Measurements from ENCODE around the gene TIGD3.
"Not testable (repeated sequence)": the region's sequence is repeated elsewhere in the genome, so short reads cannot be mapped to it uniquely, and the experiment has no call there.

TIGD3 gene

DNA sequence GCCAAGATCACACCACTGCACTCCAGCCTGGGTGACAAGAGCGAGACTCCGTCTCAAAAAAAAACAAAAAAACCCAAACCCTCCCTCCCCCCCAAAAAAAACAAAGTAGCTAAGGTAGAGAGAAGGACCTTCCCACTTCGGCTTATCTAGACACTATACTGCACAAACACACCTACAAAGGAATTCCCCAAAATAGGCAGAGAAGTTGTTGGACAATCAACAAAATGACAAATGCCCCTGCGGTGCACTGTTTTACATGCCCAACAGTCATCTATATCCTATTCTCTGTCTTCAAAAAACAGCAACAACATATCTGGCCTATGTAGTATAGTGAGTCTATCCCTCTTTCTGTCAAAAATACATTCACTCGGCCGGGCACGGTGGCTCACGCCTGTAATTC lies 27.5 kb upstream of the TIGD3 start:
- no peak for DNase-seq

DNA sequence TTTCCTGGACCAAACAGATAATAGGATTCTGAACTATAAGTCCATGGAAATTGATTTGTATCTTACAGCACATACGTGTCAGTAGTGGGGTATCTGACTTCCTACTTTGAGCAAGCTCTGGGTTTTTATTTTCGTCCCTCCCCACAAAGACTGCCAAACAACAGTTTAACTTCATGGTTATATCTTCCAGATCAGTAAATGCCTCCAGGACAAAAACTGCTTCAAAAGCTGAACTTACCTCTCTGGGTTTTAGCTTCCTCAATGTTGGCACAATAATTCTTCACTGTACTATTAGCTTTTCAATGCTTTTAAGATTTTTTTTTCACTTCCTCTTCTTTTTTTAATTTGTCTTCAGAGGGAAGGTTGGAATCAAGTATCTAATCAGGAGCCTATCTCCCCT lies 25.1 kb upstream of the TIGD3 start:
- DNase-seq, result no peak

DNA sequence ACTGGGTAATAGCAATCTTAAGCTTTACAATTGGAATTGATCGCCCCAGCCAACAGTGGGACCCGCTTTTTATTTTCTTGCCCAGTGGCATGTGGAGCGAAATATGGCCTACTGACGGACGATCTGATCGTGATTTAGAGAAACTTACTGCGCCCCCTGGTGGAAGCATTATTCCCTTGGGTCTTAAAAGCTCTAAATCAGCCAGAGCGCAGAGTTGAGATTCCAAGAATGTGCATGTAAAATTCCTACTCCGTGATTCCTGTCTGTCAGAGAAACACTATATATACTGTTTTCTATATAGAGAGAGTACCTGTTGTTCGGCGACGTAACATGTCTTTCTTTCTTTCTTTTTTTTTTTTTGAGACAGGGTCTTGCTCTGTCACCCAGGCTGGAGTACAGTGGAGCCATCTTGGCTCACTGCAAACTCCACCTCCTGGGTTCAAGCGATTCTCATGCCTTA lies 24.6 kb upstream of the TIGD3 start:
- DNase-seq, result peak; percentile 70 to 77

DNA sequence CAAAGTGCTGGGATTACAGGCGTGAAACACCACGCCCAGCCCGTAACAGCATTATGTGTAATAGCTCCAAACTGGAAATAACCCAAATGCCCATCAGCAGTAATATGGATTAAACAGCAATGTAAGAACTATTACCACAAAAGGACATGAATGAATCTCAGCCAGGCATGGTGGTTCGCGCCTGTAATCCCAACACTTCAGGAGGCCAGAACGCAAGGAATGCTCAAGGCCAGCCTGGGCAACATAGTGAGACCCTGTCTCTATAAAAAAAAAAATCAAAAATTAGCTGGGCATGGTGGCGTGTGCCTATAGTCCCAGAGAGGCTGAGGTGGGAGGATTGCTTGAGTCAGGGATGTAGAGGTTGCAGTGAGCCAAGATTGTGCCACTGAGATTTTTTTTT lies 24.0 kb upstream of the TIGD3 start:
- no peak for DNase-seq

GRCh38 chr11:65332591-65332990 lies 22.0 kb upstream of the TIGD3 start:
- not testable (repeated sequence) for DNase-seq

DNA sequence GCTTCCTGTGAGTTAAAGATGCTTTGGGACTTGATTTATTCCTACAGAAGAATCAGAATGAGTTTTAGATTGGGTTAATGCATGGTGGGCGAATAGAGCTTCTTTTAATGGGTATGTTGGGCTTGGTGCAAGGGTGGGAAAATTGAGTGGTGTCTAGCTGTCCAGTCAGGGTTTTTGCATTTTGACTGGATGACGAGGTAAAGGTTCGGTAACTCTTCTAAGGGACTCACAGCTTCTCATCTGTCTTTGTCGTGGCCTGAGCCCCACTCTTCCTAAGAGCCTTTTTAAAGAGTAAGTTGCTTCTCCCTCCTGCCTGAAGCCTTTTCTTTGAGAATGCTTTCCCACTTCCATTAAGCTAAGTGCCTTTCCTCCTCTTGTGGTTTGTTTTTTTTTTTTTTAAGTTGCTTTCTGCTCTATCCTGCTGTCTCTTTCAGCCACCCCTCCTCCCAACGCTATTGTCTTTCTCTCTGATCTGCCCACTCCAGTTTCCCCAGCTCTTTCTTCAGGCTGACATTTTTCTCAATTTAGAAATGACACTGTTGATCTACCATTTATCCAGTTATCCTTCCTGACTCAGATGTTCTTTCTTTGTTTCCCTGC lies 19.8 kb upstream of the TIGD3 start:
- DNase-seq, result no peak

DNA sequence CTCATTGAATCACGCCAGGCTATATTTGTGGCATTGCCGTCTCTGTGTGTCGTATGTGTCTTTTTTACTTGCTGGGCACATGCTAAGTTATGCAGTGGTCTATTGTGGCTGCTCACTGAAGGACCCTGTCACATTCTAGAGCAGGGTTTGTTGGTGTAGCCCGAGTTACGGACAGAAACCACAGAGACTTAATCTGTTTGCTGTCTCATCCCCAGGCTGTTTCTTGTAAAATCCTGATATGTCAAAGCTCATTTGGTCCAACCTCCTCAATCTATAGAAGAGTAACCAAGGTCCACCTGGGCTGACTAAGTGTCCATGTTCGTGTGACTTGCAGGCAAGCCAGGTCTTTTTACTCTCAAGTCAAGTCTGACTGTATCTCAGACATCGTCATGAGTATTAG lies 15.9 kb upstream of the TIGD3 start:
- no peak for DNase-seq

DNA sequence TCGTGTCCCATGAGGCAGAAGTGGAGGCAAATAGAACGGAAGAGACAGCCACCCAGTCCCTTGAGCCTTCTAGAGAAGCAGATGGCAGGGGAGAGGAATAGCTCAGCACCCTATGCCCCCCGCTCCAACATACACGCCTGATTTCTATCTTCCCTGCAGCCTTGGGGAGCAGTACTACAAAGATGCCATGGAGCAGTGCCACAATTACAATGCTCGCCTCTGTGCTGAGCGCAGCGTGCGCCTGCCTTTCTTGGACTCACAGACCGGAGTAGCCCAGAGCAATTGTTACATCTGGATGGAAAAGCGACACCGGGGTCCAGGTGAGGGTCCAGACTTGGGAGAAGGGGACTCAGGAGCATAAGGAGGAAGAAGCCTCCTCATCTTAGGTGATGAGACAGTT lies 14.3 kb upstream of the TIGD3 start:
- no peak for DNase-seq

- no peak for DNase-seq
Measured at GRCh38 chr11:65341856-65342255, 12.7 kb upstream of the TIGD3 start.

DNA sequence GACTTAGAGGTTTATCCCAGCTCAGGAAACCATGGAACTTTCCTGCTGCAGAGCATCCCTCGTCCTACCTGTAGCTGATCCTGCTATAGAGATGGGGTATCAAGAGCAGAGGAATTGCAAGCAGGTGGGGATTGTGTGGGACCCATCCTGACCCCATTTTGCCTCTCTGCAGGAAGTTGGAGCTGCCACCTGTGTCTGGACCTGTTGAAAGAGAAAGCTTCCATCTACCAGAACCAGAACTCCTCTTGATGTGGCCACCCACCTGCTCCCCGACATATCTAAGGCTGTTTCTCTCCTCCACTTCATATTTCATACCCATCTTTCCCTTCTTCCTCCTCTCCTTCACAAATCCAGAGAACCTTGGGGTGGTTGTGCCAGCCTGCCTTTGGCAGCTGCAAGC lies 3.0 kb upstream of the TIGD3 start:
- no peak for DNase-seq

GRCh38 chr11:65352783-65353182 lies 1.8 kb upstream of the TIGD3 start:
- no peak for DNase-seq

DNA sequence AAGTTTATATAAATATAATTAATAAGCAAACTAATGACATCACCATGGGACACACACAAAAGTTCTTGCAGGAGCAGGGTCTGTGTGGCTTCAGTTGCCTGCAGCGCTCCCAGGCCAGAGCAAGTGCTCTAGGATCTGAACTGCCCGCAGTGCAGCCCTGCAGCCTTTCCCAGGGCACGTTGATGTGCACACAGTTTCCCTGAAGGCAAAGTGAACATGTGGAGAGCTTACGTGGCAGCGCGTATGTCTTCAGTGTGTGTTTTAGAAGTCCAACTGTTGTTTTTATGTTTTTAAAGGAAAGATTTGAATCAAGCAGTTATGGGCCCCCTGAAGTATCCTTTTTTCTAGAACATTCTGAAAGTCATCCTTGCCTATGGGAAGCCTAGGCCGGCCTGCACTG lies 1.2 kb upstream of the TIGD3 start:
- no peak for DNase-seq

GRCh38 chr11:65353900-65354264 lies 669 bp upstream of the TIGD3 start:
- DNase-seq, result no peak

DNA sequence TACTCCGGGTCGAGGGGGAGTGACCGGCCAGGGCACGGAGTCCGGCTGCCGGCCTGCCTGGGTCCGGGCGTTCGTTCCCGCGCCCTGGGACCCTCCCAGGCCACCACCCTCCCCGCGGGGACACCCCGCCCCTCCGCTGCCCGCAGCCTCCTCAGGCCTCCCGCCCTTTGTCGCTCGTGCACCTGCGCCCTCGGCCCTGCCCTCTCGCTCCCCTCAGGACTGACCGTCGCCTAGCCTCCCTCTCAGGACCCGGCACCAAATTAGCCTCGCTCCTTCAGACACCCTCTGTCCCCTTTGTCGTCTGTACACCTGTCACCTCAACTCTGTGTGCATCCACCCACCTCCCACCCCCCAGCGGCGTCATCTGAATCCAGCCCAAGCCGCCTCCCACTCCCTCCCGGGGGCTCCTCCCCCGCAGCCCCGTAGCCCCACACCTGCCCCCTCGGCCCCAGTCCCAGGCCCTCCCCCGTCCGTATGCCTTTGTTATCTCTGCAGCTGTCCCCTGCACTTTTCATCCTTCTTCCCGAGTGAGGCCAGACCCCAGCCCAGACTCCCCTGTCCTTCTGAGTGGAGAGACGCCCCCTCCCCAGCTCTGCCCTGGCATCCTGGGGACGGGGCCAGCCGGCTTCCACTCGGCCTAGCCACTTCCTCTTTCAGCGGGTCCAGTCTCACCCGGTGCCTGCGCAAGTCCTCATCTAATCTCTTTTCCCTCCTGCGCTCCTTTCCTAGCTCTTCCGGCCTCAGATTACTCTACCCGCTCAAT lies 643 bp downstream of the TIGD3 start:
- peak; percentile 45 to 71 for DNase-seq

GRCh38 chr11:65355776-65356393 lies 1.3 kb downstream of the TIGD3 start:
- DNase-seq, result no peak

- DNase-seq, result no peak
Measured at GRCh38 chr11:65356394-65356972, 1.9 kb downstream of the TIGD3 start.

GRCh38 chr11:65357856-65358356 lies 3.4 kb downstream of the TIGD3 start:
- no peak for DNase-seq

DNA sequence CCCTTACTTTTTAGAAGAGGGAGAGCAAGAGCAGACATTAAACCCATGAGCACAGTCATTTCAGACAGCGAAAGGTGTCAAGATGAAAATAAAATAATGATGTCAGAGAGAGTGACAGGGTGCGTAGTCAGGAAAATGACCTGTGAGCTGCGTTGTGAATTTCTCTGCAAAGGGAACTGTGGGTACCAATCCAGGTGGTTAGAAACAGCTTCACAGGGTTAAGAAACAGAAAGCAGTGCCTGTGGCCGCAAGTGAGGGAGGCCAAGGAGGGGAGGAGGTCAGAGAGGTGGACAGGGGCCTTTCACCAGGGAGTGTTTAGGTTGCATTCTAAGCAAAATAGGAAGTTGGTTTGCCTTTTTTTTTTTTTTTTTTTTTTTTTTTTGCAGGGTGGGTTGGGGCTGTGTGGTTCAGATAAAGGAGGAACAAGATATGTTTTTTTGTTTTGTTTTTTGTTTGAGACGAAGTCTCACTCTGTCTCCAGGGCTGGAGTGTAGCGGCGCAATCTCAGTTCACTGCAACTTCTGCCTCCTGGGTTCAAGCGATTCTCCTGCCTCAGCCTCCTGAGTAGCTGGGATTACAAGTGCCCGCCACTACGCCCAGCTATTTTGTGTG lies 7.9 kb downstream of the TIGD3 start:
- DNase-seq, result no peak

DNA sequence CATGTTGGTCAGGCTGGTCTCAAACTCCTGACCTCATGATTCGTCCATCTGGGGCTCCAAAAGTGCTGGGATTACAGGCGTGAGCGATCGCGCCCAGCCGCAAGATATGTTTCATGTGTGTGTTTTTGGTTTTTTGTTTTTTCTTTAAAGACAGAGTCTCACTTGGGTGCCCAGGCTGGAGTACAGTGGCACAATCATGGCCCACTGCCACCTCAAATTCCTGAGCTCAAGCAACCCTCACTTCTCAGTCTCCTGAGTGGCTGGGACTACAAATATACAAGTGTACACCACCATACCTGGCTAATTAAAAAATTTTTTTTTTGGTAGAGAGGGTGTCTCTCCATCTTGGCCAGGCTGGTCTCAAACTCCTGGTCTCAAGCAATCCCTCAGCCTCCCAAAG lies 8.4 kb downstream of the TIGD3 start:
- DNase-seq, result no peak

GRCh38 chr11:65363770-65364169 lies 9.2 kb downstream of the TIGD3 start:
- no peak for DNase-seq

- no peak for DNase-seq
Measured at GRCh38 chr11:65366340-65366773, 11.8 kb downstream of the TIGD3 start.

DNA sequence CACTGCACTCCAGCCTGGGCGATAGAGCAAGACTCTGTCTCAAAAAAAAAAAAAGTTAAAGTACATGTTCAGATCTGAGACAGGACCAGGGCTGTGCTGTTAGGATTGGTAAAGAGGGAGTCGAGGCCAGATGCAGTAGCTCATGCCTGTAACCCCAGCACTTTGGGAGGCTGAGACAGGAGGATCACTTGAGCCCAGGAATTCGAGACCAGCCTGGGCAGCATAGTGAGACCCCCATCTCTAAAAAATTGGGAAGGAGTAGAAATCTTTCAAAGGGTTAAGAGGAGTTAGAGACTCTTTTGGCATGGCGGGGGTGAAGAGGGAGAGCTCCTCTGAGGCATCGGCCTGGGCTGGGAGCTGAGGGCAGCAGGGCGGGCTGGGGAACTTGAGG lies 16.1 kb downstream of the TIGD3 start:
- no peak for DNase-seq

- DNase-seq, result no peak
Measured at GRCh38 chr11:65373839-65374580, 19.5 kb downstream of the TIGD3 start.
